Measurements from ENCODE around the gene LCN15. TPM values are rescaled to one million over a fixed set of nuclear protein-coding genes. Genes with fewer than 3 reads are reported as not detected.

Gene LCN15
- total and polyA plus RNA-seq, 10 of the 15 experiments (the other 5 are each of a cell fraction or from before 2014, with no cell fraction given): 0.37 to 0.50 TPM; not detected in 8

DNA sequence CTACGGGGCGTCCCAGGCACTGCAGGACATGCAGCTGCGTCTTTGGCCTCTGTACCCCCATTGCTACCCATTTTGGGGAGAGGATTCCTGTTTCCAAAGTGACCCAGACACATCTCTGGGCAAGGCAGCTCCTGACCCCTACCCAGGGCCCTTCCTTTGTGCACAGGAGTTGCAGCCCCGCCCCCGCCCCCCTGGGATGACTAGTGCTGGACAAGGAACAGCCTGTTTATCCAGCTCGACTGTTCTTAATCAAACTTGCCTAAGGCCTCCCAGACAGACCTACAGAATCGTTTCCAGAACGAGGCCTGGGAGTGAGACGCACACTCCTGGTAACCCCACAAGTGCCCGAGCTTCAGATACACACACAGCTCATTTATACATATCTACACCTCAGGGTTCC lies 38.7 kb downstream of the LCN15 start:
- Histone ChIP-seq H3K4me2 (ENCODE audit: control insufficient read depth, insufficient read depth) (peak overlapping the region; percentile 93), H3K9me3 (replicated peaks; ENCODE audit: control insufficient read depth, insufficient read depth, low read length) (no peaks in the 10 kb centered on the region), H3K27ac (ENCODE audit: control insufficient read depth, insufficient read depth) (no peak overlapping the region), H3K36me3 (ENCODE audit: control insufficient read depth in 2 of 2, insufficient read depth in 2 of 2, low read length in 1 of 2) (peaks cover 18 to 28% of the 10 kb centered on the region in 2 experiments), H2AFZ (ENCODE audit: control insufficient read depth, low read depth, low read length) (no peak overlapping the region), H3K9ac (ENCODE audit: control insufficient read depth, insufficient read depth, low read length) (peak overlapping the region; percentile 79), H3K79me2 (ENCODE audit: control insufficient read depth, insufficient read depth, low read length) (peaks cover 45% of the 10 kb centered on the region), H4K20me1 (ENCODE audit: control insufficient read depth, insufficient read depth) (peaks cover 9% of the 10 kb centered on the region), H3K4me1 (ENCODE audit: control insufficient read depth, insufficient read depth, low read length) (peaks cover 13% of the 10 kb centered on the region), H3K4me3 (peak overlapping the region; percentile 69), H3K27me3 (replicated peaks in 1 of 2; ENCODE audit: control insufficient read depth in 2 of 2, insufficient read depth in 2 of 2, low read length in 1 of 2) (no peaks in the 10 kb centered on the region)
- ATAC-seq (no peak), FAIRE-seq (no peak), DNase-seq (ENCODE audit: low read depth, low spot score) (no peak)
- ChIA-PET POLR2A (no interaction called here), CTCF (interaction anchor here (0.6 kb wide), 1 partner anchor 39 kb away, joined by 3 read pairs; no protein-coding TSS in a partner anchor), SMC1A (ENCODE audit: uncharacterized antibody, unreplicated experiment) (no interaction called here), RAD21 (ENCODE audit: unreplicated experiment) (interaction anchor here (1.5 kb wide), 1 partner anchor 16 kb away, joined by 5 read pairs; no protein-coding TSS in a partner anchor)
- WGBS (ENCODE audit: insufficient coverage, insufficient replicate concordance, low lambda C conversion rate, missing lambda C conversion rate): 81% methylated on average over 10 of the region's 10 CpGs
- TF ChIP-seq RUNX3 (IDR thresholded peaks at IDR 0.05; ENCODE audit: low read length): no peak
- no peak for TF ChIP-seq ZNF274 (IDR thresholded peaks at IDR 0.05; ENCODE audit: insufficient read depth, insufficient read length)
- no peak for TF ChIP-seq WRNIP1 (IDR thresholded peaks at IDR 0.05; ENCODE audit: borderline replicate concordance, low read depth, low read length)
- TF ChIP-seq NR2C2 (IDR thresholded peaks at IDR 0.05; ENCODE audit: borderline replicate concordance, control insufficient read depth, insufficient read length, low read depth): no peak
- no peak for TF ChIP-seq ZNF24 (IDR thresholded peaks at IDR 0.05)
- TF ChIP-seq, protein P1, sequence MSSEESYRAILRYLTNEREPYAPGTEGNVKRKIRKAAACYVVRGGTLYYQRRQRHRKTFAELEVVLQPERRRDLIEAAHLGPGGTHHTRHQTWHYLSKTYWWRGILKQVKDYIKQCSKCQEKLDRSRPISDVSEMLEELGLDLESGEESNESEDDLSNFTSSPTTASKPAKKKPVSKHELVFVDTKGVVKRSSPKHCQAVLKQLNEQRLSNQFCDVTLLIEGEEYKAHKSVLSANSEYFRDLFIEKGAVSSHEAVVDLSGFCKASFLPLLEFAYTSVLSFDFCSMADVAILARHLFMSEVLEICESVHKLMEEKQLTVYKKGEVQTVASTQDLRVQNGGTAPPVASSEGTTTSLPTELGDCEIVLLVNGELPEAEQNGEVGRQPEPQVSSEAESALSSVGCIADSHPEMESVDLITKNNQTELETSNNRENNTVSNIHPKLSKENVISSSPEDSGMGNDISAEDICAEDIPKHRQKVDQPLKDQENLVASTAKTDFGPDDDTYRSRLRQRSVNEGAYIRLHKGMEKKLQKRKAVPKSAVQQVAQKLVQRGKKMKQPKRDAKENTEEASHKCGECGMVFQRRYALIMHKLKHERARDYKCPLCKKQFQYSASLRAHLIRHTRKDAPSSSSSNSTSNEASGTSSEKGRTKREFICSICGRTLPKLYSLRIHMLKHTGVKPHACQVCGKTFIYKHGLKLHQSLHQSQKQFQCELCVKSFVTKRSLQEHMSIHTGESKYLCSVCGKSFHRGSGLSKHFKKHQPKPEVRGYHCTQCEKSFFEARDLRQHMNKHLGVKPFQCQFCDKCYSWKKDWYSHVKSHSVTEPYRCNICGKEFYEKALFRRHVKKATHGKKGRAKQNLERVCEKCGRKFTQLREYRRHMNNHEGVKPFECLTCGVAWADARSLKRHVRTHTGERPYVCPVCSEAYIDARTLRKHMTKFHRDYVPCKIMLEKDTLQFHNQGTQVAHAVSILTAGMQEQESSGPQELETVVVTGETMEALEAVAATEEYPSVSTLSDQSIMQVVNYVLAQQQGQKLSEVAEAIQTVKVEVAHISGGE (CRISPR knock-in tag; IDR thresholded peaks at IDR 0.05): no peak
- TF ChIP-seq TAF1 (IDR thresholded peaks at IDR 0.05; ENCODE audit: borderline replicate concordance, low read depth, low read length): no peak
- no peak for TF ChIP-seq MEF2A (IDR thresholded peaks at IDR 0.05; ENCODE audit: insufficient read depth, low read depth, low read length)
- no peak for TF ChIP-seq PML (IDR thresholded peaks at IDR 0.05; ENCODE audit: low read length)
- no peak for TF ChIP-seq MEF2B (IDR thresholded peaks at IDR 0.05; ENCODE audit: partially characterized antibody, poor library complexity, severe bottlenecking)
- TF ChIP-seq POLR2AphosphoS5 (IDR thresholded peaks at IDR 0.05; ENCODE audit: low read length): no peak
- TF ChIP-seq BCL3 (IDR thresholded peaks at IDR 0.05; ENCODE audit: borderline replicate concordance, insufficient read depth, low read depth, low read length, poor library complexity, severe bottlenecking): no peak
- no TSS peak for BruUV-seq (replicated peaks)
- in situ Hi-C loops (cut with MboI): no loop called here
- intact Hi-C loops (cut with micrococcal nuclease; ENCODE audit: unreplicated experiment): no loop called here
